Activated B cell treated with CpG ODN at 0.5 μM for 24 hours (primary cell): ENCODE results near the gene SP5. TPM values are rescaled to one million over a fixed set of nuclear protein-coding genes. Genes with fewer than 3 reads are reported as not detected.

ENCODE experiments used
- ATAC-seq: fragments of 200-7000 bp; cut with Tn5 transposase; one replicate; pipeline ENCODE4 v1.10.0; 2021; ENCODE audit warnings: low read depth, mild to moderate bottlenecking, moderate library complexity
- CTCF ChIA-PET: fragments of 350-600 bp; sonication (Branson Sonifier 250); formaldehyde crosslinking; loops from one replicate; lab custom pipeline; 2021; ENCODE audit warnings: antibody characterized with exemption; lab: Charles Lee
- POLR2A ChIA-PET: fragments of 350-600 bp; sonication (Branson Sonifier 250); formaldehyde crosslinking; loops from one replicate; lab custom pipeline; 2021; ENCODE audit warnings: antibody characterized with exemption; lab: Charles Lee
- DNase-seq: peaks from one replicate; pipeline ENCODE4 v3.0.0; 2022
- H3K27ac Mint-ChIP-seq: one replicate; pipeline ENCODE4 v1.8.0; 2020; ENCODE audit warnings: mixed read lengths
- H3K27me3 Mint-ChIP-seq: one replicate; pipeline ENCODE4 v1.8.0; 2021; ENCODE audit warnings: mixed read lengths
- H3K36me3 Mint-ChIP-seq: one replicate; pipeline ENCODE4 v1.8.0; 2021; ENCODE audit warnings: low read depth, mixed read lengths
- H3K4me1 Mint-ChIP-seq: one replicate; pipeline ENCODE4 v1.8.0; 2021; ENCODE audit warnings: mixed read lengths
- H3K4me3 Mint-ChIP-seq: one replicate; pipeline ENCODE4 v1.8.0; 2020; ENCODE audit warnings: mild to moderate bottlenecking, mixed read lengths
- H3K9me3 Mint-ChIP-seq: one replicate; pipeline ENCODE4 v1.8.0; 2020; ENCODE audit warnings: mixed read lengths
- CTCF ChIP-seq: fragments of 200-600 bp; IDR thresholded peaks from one replicate; pipeline ENCODE4 v1.8.0; 2022; ENCODE audit warnings: antibody characterized with exemption, mild to moderate bottlenecking
- intact Hi-C: fragments of 100-400 bp; cut with micrococcal nuclease; formaldehyde crosslinking; loops from one replicate; pipeline ENCODE4 v1.15.1; 2024
- total RNA-seq: library from RNA; stranded (reverse); gene quantifications from 2 replicates; pipeline ENCODE4 v1.2.3, GENCODE V29; 2022

Gene SP5
- total RNA-seq, 1 donor from 2014 or later: not detected

GRCh38 chr2:170689481-170689880 lies 25.7 kb upstream of the SP5 start:
- ATAC-seq: no peak
- no peak overlapping the region for H3K27ac Mint-ChIP-seq
- no peaks in the 10 kb centered on the region for H3K9me3 Mint-ChIP-seq
- DNase-seq: no peak
- H3K4me3 Mint-ChIP-seq: no peak overlapping the region
- H3K36me3 Mint-ChIP-seq: no peaks in the 10 kb centered on the region
- no peaks in the 10 kb centered on the region for H3K27me3 Mint-ChIP-seq
- ChIA-PET POLR2A (no interaction called here), CTCF (no interaction called here)
- TF ChIP-seq CTCF: no peak
- intact Hi-C loops: no loop called here
- no peaks in the 10 kb centered on the region for H3K4me1 Mint-ChIP-seq

- intact Hi-C loops: no loop called here
- no peaks in the 10 kb centered on the region for H3K27me3 Mint-ChIP-seq
- ChIA-PET POLR2A (no interaction called here), CTCF (no interaction called here)
- H3K4me1 Mint-ChIP-seq: no peaks in the 10 kb centered on the region
- H3K9me3 Mint-ChIP-seq: no peaks in the 10 kb centered on the region
- H3K4me3 Mint-ChIP-seq: no peak overlapping the region
- TF ChIP-seq CTCF: no peak
- ATAC-seq: no peak
- H3K27ac Mint-ChIP-seq: no peak overlapping the region
- H3K36me3 Mint-ChIP-seq: no peaks in the 10 kb centered on the region
- no peak for DNase-seq
Measured at GRCh38 chr2:170690640-170691039, 24.5 kb upstream of the SP5 start.

- ATAC-seq (no peak), DNase-seq (no peak)
- ChIA-PET CTCF (no interaction called here), POLR2A (no interaction called here)
- no peaks in the 10 kb centered on the region for H3K9me3 Mint-ChIP-seq
- H3K4me1 Mint-ChIP-seq: no peaks in the 10 kb centered on the region
- no peak for TF ChIP-seq CTCF
- no peak overlapping the region for H3K27ac Mint-ChIP-seq
- H3K36me3 Mint-ChIP-seq: no peaks in the 10 kb centered on the region
- H3K4me3 Mint-ChIP-seq: no peak overlapping the region
- peaks cover 5% of the 10 kb centered on the region for H3K27me3 Mint-ChIP-seq
- intact Hi-C loops: no loop called here
Measured at GRCh38 chr2:170694316-170694715, 20.8 kb upstream of the SP5 start.

GRCh38 chr2:170695521-170696410 lies 19.4 kb upstream of the SP5 start:
- TF ChIP-seq CTCF: no peak
- ChIA-PET CTCF (no interaction called here), POLR2A (no interaction called here)
- DNase-seq (no peak), ATAC-seq (no peak)
- intact Hi-C loops: no loop called here
- Mint-ChIP-seq H3K4me3 (no peak overlapping the region), H3K27ac (no peak overlapping the region), H3K9me3 (no peaks in the 10 kb centered on the region), H3K4me1 (no peaks in the 10 kb centered on the region), H3K27me3 (peaks cover 8% of the 10 kb centered on the region), H3K36me3 (no peaks in the 10 kb centered on the region)

- H3K4me3 Mint-ChIP-seq: no peak overlapping the region
- H3K9me3 Mint-ChIP-seq: no peaks in the 10 kb centered on the region
- H3K27me3 Mint-ChIP-seq: peaks cover 10% of the 10 kb centered on the region
- DNase-seq (no peak), ATAC-seq (no peak)
- H3K4me1 Mint-ChIP-seq: no peaks in the 10 kb centered on the region
- H3K36me3 Mint-ChIP-seq: no peaks in the 10 kb centered on the region
- no peak overlapping the region for H3K27ac Mint-ChIP-seq
- CTCF ChIA-PET: no interaction called here
- no peak for TF ChIP-seq CTCF
- POLR2A ChIA-PET: no interaction called here
- intact Hi-C loops: no loop called here
Measured at GRCh38 chr2:170696948-170697347, 18.2 kb upstream of the SP5 start.
